Hepatocyte (in vitro differentiated cells): ENCODE data around the gene BST1. TPM values are rescaled to one million over a fixed set of nuclear protein-coding genes. Genes with fewer than 3 reads are reported as not detected.

ENCODE experiments used
- DNase-seq: peaks from one replicate; pipeline ENCODE4 v3.0.0-alpha.2; 2016; ENCODE audit warnings: low spot score
- H2AFZ ChIP-seq: fragments of 200-600 bp; sonication (generic); 2 replicates; pipeline ENCODE4 v1.6.0; 2016; ENCODE audit warnings: antibody characterized with exemption, mild to moderate bottlenecking
- H3K27ac ChIP-seq: fragments of 200-600 bp; sonication (generic); 2 replicates; pipeline ENCODE4 v1.5.1; 2016; ENCODE audit warnings: mild to moderate bottlenecking
- H3K27me3 ChIP-seq: fragments of 200-600 bp; sonication (generic); 2 replicates; pipeline ENCODE4 v1.6.1; 2016
- H3K36me3 ChIP-seq: fragments of 200-600 bp; sonication (generic); replicated peaks from 2 replicates; pipeline ENCODE4 v1.5.1; 2016; ENCODE audit warnings: low read depth; ENCODE audit not compliant: insufficient read depth
- H3K4me1 ChIP-seq: fragments of 200-600 bp; sonication (generic); 2 replicates; pipeline ENCODE4 v1.5.1; 2016; ENCODE audit warnings: mild to moderate bottlenecking, moderate library complexity; ENCODE audit not compliant: insufficient read depth
- H3K4me2 ChIP-seq: fragments of 200-600 bp; sonication (generic); 2 replicates; pipeline ENCODE4 v1.6.0; 2016
- H3K4me3 ChIP-seq: fragments of 200-600 bp; sonication (generic); 2 replicates; pipeline ENCODE4 v1.5.1; 2016; ENCODE audit warnings: mild to moderate bottlenecking
- H3K79me2 ChIP-seq: fragments of 200-600 bp; sonication (generic); 2 replicates; pipeline ENCODE4 v1.6.0; 2017; ENCODE audit warnings: mild to moderate bottlenecking
- H3K9me2 ChIP-seq: fragments of 200-600 bp; sonication (generic); replicated peaks from 2 replicates; pipeline ENCODE4 v1.6.0; 2017; ENCODE audit warnings: mild to moderate bottlenecking; ENCODE audit not compliant: insufficient read depth
- H3K9me3 ChIP-seq: fragments of 200-600 bp; sonication (generic); 2 replicates; pipeline ENCODE4 v1.5.1; 2016; ENCODE audit warnings: low read depth, mild to moderate bottlenecking
- H4K20me1 ChIP-seq: fragments of 200-600 bp; sonication (generic); 2 replicates; pipeline ENCODE4 v1.6.0; 2016; ENCODE audit warnings: mild to moderate bottlenecking; ENCODE audit not compliant: insufficient read depth, poor library complexity, severe bottlenecking
- EZH2 ChIP-seq: fragments of 200-600 bp; sonication (generic); IDR thresholded peaks from 2 replicates; pipeline ENCODE4 v1.6.1; 2016; ENCODE audit warnings: antibody characterized with exemption, mild to moderate bottlenecking, borderline replicate concordance
- EZH2phosphoT487 ChIP-seq: fragments of 200-600 bp; sonication (generic); IDR thresholded peaks from one replicate; pipeline ENCODE4 v1.6.1; 2018; ENCODE audit warnings: antibody characterized with exemption, mild to moderate bottlenecking, low read depth, moderate library complexity; ENCODE audit not compliant: unreplicated experiment, severe bottlenecking
- WGBS: methylation state at CpG from one replicate; pipeline ENCODE4 v1.1.6; 2016; ENCODE audit warnings: low lambda C conversion rate; ENCODE audit errors: missing lambda C conversion rate; 5-methylcytosine and 5-hydroxymethylcytosine counted together
- polyA plus RNA-seq: library from polyadenylated mRNA; unstranded; fragments of >200 nt; fragmentation: Nextera tagmentation; extraction: Ambion mirVana; gene quantifications from 2 replicates; pipeline ENCODE4 v1.2.1, GENCODE V29; 2016
- total RNA-seq: library from RNA; depleted of rRNA; stranded (reverse); fragments of >200 nt; gene quantifications from 2 replicates; pipeline ENCODE4 v1.2.3, GENCODE V29; 2014
- TF ChIP-seq, protein P1 (sequence below): fragments of 200-600 bp; sonication (generic); IDR thresholded peaks from 2 replicates; pipeline ENCODE4 v1.5.1; 2016; ENCODE audit warnings: antibody characterized with exemption, mild to moderate bottlenecking; ENCODE audit not compliant: poor library complexity

BST1 gene
- total and polyA plus RNA-seq, 2 experiments from 2014 or later: 3.5 to 3.7 TPM

DNA sequence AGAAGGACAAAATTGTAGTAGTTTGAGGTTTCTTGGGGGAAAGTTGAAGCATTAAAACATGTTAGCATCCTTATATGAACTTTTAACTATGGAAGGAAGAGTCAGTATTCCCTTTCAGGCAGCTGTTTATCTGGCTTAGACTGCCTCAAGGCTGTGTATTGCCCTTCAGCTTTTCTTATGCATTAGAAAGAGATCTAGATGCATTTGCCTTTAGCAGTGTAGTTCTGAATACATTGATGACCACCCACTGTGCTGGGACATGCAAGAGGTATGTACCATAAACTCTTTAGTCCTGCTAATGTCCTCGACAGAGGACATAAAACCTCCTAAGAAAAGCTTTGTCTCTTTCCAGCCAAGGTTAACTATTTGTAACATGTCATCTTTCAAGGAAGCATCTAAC lies 18.4 kb upstream of the BST1 start:
- TF ChIP-seq EZH2 (no peak), EZH2phosphoT487 (no peak)
- TF ChIP-seq, protein P1, sequence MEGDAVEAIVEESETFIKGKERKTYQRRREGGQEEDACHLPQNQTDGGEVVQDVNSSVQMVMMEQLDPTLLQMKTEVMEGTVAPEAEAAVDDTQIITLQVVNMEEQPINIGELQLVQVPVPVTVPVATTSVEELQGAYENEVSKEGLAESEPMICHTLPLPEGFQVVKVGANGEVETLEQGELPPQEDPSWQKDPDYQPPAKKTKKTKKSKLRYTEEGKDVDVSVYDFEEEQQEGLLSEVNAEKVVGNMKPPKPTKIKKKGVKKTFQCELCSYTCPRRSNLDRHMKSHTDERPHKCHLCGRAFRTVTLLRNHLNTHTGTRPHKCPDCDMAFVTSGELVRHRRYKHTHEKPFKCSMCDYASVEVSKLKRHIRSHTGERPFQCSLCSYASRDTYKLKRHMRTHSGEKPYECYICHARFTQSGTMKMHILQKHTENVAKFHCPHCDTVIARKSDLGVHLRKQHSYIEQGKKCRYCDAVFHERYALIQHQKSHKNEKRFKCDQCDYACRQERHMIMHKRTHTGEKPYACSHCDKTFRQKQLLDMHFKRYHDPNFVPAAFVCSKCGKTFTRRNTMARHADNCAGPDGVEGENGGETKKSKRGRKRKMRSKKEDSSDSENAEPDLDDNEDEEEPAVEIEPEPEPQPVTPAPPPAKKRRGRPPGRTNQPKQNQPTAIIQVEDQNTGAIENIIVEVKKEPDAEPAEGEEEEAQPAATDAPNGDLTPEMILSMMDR: no peak
- Histone ChIP-seq H3K4me1 (peaks cover 14% of the 10 kb centered on the region), H3K4me3 (no peak overlapping the region), H3K79me2 (peaks cover 47% of the 10 kb centered on the region), H3K27ac (no peak overlapping the region), H3K9me2 (no peaks in the 10 kb centered on the region), H3K9me3 (no peaks in the 10 kb centered on the region), H2AFZ (no peak overlapping the region), H3K27me3 (no peaks in the 10 kb centered on the region), H4K20me1 (no peaks in the 10 kb centered on the region), H3K4me2 (peak overlapping the region; percentile 89), H3K36me3 (no peaks in the 10 kb centered on the region)
- no peak for DNase-seq
- WGBS: 66% methylated on average over 1 of the region's 1 CpG

DNA sequence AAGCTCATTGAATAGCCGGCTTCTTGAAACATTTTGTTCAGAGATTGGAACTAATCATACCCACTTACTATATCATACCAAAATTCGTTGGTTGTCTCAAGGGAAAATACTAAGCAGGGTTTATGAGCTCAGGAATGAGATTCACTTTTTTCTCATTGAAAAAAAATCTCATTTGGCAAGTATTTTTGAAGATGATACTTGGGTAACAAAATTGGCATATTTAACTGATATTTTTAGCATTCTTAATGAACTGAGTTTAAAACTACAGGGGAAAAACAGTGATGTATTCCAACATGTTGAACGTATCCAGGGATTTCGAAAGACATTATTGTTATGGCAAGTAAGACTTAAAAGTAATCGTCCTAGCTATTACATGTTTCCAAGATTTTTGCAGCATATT lies 14.8 kb upstream of the BST1 start:
- 92% methylated on average over 5 of the region's 5 CpGs for WGBS
- H3K27me3 ChIP-seq: no peaks in the 10 kb centered on the region
- no peak overlapping the region for H3K27ac ChIP-seq

DNA sequence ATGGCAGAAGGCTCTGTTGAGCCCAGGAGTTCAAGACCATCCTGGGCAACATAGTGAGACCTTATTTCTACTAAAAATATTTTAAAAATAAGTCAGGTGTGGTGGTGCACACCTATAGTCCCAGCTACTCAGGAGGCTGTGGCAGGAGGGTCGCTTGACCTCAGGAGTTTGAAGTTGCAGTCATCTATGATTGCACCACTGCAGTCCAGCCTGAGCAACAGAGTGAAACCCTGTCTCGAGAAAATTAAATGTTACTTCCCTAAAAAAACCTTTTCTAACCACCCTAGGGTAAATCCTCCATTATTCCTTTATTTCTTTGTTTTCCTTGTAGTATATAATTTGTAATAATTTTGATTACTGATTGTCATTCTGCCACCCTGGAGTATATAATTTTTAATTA lies 13.3 kb upstream of the BST1 start:
- Histone ChIP-seq H3K36me3 (no peaks in the 10 kb centered on the region), H2AFZ (no peak overlapping the region), H4K20me1 (no peaks in the 10 kb centered on the region), H3K9me2 (no peaks in the 10 kb centered on the region), H3K4me3 (no peak overlapping the region), H3K27ac (peak overlapping the region; percentile 91), H3K9me3 (no peaks in the 10 kb centered on the region), H3K4me1 (peaks cover 14% of the 10 kb centered on the region), H3K4me2 (peak overlapping the region; percentile 58), H3K27me3 (no peaks in the 10 kb centered on the region), H3K79me2 (peaks cover 10% of the 10 kb centered on the region)
- TF ChIP-seq EZH2: no peak
- TF ChIP-seq EZH2phosphoT487: no peak
- TF ChIP-seq, protein P1: no peak
- 100% methylated on average over 2 of the region's 2 CpGs for WGBS
- DNase-seq: no peak

More for the DNA sequence above, 14.8 kb upstream of the BST1 start:
- peaks cover 26% of the 10 kb centered on the region for H3K4me1 ChIP-seq
- no peaks in the 10 kb centered on the region for H3K36me3 ChIP-seq
- H3K9me3 ChIP-seq: no peaks in the 10 kb centered on the region
- no peaks in the 10 kb centered on the region for H4K20me1 ChIP-seq
- H3K9me2 ChIP-seq: no peaks in the 10 kb centered on the region
- peaks cover 25% of the 10 kb centered on the region for H3K79me2 ChIP-seq
- H3K4me3 ChIP-seq: no peak overlapping the region
- no peak for DNase-seq
- H3K4me2 ChIP-seq: no peak overlapping the region
- H2AFZ ChIP-seq: no peak overlapping the region
- TF ChIP-seq EZH2: no peak
- no peak for TF ChIP-seq EZH2phosphoT487
- TF ChIP-seq, protein P1: no peak
